Camera-type eye (tissue), 1 donor: ENCODE measurements around the gene CKMT1A. TPM values are rescaled to one million over a fixed set of nuclear protein-coding genes. Genes with fewer than 3 reads are reported as not detected.

Experiments used
- total RNA-seq: library from RNA; depleted of rRNA; stranded (reverse); fragments of >200 nt; gene quantifications from one replicate; pipeline ENCODE4 v1.2.3, GENCODE V29; 2014

CKMT1A gene
- total RNA-seq = 2.6 TPM

DNA sequence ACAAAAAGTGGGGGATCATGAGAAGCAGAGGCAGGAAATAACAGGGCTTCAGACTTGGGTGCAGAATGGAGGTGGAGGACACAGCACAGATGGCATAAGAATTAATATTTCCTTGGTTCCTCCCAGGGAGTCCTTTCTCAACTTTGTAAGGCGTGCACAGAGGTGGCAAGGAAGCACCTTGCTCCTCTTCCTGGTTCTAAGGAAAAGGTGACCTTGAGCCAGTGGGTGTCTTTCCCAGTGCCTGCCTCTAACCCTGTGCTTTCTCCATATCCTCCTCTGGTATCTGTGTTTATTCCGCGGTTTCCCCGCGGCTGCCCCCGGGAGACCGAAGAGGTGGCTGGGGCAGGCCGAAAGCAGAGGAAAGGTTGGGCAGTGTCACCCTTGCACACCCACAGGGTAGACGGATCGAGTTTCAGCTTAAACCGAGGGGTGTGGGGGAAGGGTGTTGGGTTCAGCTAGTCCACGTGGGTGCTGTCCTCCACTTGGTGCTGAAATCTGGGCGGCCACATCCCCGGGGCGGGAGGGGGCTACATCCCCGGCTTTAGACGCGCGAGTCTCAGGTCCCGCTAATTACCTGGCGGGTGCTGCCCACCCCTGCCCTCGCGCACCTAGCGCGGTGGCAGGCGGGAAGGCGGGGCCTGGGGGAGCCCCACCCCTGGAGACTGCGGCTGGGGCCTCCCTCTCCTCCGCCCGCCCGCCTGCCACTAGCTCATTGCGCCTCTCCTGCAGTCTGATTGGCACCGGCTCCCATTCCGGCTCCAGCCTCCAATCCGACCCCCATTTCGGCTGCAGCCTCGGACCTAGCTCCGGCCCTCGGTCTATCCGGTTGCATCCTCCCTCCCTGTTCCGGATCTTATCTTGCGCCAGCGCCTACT is at the start of gene CKMT1A:
TSS of gene CKMT1A (plus strand) at position 712 of the 875 bp plus-strand sequence. CDS start 192 bp downstream, outside the sequence.

DNA sequence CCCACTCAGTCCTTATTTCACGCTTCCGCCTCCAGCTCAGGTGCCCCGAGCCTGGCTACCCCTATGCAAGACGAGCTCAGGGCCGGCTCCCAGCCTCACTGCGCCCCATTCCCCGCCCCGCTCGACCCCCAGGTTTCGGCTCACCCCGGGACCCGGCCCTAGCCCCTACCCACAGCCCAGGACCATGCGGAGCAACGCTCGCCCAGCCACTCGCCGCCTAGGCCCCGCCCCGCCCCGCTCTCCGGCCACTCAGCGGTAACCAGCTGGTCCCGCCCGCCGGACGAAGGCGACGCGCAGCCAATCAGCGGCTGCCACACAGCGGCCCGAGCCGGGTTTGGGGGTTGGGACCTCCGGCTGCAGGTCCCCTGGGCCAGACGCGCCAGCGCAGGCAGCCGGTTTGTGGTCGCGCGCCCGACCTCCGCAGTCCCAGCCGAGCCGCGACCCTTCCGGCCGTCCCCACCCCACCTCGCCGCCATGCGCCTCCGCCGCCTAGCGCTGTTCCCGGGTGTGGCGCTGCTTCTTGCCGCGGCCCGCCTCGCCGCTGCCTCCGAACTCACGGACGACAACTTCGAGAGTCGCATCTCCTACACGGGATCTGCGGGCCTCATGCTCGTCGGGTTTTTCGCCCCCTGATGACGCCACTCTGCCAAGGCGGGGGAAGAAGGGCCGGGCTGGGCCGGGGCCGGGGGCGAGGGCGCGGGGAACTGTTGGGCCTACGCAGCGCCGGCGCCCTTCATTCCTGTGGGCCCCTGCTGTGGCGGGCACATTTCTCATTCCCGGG is 44.8 kb upstream of the CKMT1A start, which contains the start of gene CATSPER2:
TSS of gene CATSPER2 (minus strand) at position 196 of the 781 bp plus-strand sequence. CDS start 783 bp downstream, outside the sequence.

GRCh38 chr15:43746245-43746902 is 52.7 kb downstream of the CKMT1A start, which contains the start of gene PDIA3:
PDIA3 (plus strand) TSS chr15:43746438; CDS start chr15:43746540, 102 bp downstream.

Other genes with a start within 250 kb of the CKMT1A start
- gene TP53BP1, start 200.7 kb upstream of the CKMT1A start, total RNA-seq = 127 TPM
- gene MAP1A, start 176.3 kb upstream of the CKMT1A start, total RNA-seq = 26.2 TPM
- 46.3 TPM for gene PPIP5K1, start 103.7 kb upstream of the CKMT1A start, total RNA-seq
- gene CKMT1B, start 99.8 kb upstream of the CKMT1A start, total RNA-seq = 6.7 TPM
- 5.1 TPM for gene STRC, start 75.1 kb upstream of the CKMT1A start, total RNA-seq
- gene CATSPER2, start 45.0 kb upstream of the CKMT1A start, total RNA-seq = 5.7 TPM
- 131 TPM for gene PDIA3, start 52.6 kb downstream of the CKMT1A start, total RNA-seq
- 5.0 TPM for gene ELL3, start 83.1 kb downstream of the CKMT1A start, total RNA-seq
- gene SERF2, start 98.5 kb downstream of the CKMT1A start, total RNA-seq = 341 TPM
- 3.8 TPM for gene SERINC4, start 106.4 kb downstream of the CKMT1A start, total RNA-seq
- 7.5 TPM for gene HYPK, start 106.7 kb downstream of the CKMT1A start, total RNA-seq
- gene MFAP1, start 130.8 kb downstream of the CKMT1A start, total RNA-seq = 37.1 TPM
- gene WDR76, start 133.1 kb downstream of the CKMT1A start, total RNA-seq = 14.3 TPM